ENCODE data around the gene CLNK.

Gene CLNK

GRCh38 chr4:10598829-10599228 is 85.7 kb downstream of the CLNK start:
- TF ChIP-seq SIN3A (IDR thresholded peaks at IDR 0.05; ENCODE audit: borderline replicate concordance, insufficient read depth, low read length) (no peak), TAF1 (IDR thresholded peaks at IDR 0.05; ENCODE audit: borderline replicate concordance, insufficient read depth, low read length) (no peak), POLR2AphosphoS5 (IDR thresholded peaks at IDR 0.05; ENCODE audit: low read depth, low read length) (no peak), REST (IDR thresholded peaks at IDR 0.05; ENCODE audit: insufficient read depth in 1 of 2, low read depth in 2 of 2, low read length in 2 of 2) (no peak), FOXP2 (optimal IDR thresholded peaks at IDR 0.05; ENCODE audit: borderline replicate concordance, extremely low read depth, extremely low read length, insufficient read depth) (no peak)

GRCh38 chr4:10596586-10597290 is 87.8 kb downstream of the CLNK start:
- TF ChIP-seq REST (IDR thresholded peaks at IDR 0.05; ENCODE audit: insufficient read depth in 1 of 2, low read depth in 2 of 2, low read length in 2 of 2): no peak
- no peak for TF ChIP-seq SIN3A (IDR thresholded peaks at IDR 0.05; ENCODE audit: borderline replicate concordance, insufficient read depth, low read length)
- TF ChIP-seq FOXP2 (optimal IDR thresholded peaks at IDR 0.05; ENCODE audit: borderline replicate concordance, extremely low read depth, extremely low read length, insufficient read depth): no peak
- no peak for TF ChIP-seq POLR2AphosphoS5 (IDR thresholded peaks at IDR 0.05; ENCODE audit: low read depth, low read length)
- TF ChIP-seq TAF1 (IDR thresholded peaks at IDR 0.05; ENCODE audit: borderline replicate concordance, insufficient read depth, low read length): no peak

GRCh38 chr4:10593130-10593529 is 91.4 kb downstream of the CLNK start:
- no peak for TF ChIP-seq FOXP2 (optimal IDR thresholded peaks at IDR 0.05; ENCODE audit: borderline replicate concordance, extremely low read depth, extremely low read length, insufficient read depth)
- TF ChIP-seq SIN3A (IDR thresholded peaks at IDR 0.05; ENCODE audit: borderline replicate concordance, insufficient read depth, low read length): no peak
- TF ChIP-seq TAF1 (IDR thresholded peaks at IDR 0.05; ENCODE audit: borderline replicate concordance, insufficient read depth, low read length): no peak
- no peak for TF ChIP-seq REST (IDR thresholded peaks at IDR 0.05; ENCODE audit: insufficient read depth in 1 of 2, low read depth in 2 of 2, low read length in 2 of 2)
- TF ChIP-seq POLR2AphosphoS5 (IDR thresholded peaks at IDR 0.05; ENCODE audit: low read depth, low read length): no peak

- TF ChIP-seq REST (IDR thresholded peaks at IDR 0.05; ENCODE audit: insufficient read depth in 1 of 2, low read depth in 2 of 2, low read length in 2 of 2) (no peak), FOXP2 (optimal IDR thresholded peaks at IDR 0.05; ENCODE audit: borderline replicate concordance, extremely low read depth, extremely low read length, insufficient read depth) (no peak), SIN3A (IDR thresholded peaks at IDR 0.05; ENCODE audit: borderline replicate concordance, insufficient read depth, low read length) (no peak)
Measured at GRCh38 chr4:10590896-10591295, 93.7 kb downstream of the CLNK start.

All from PFSK-1 (cell line).